GM11168 (cell line): ENCODE results near the gene TBC1D22B.
"Not testable (repeated sequence)": the region's sequence is repeated elsewhere in the genome, so short reads cannot be mapped to it uniquely, and the experiment has no call there.

ENCODE experiments used
- in situ Hi-C: fragments of 300-500 bp; cut with MboI; formaldehyde crosslinking; loops from one replicate; pipeline ENCODE4 v1.12.0; 2022; ENCODE audit warnings: low sequenced_read_pairs; ENCODE audit not compliant: unreplicated experiment

The TBC1D22B gene

GRCh38 chr6:37293426-37293825, 35.9 kb downstream of the TBC1D22B start:
- in situ Hi-C loops = no loop called here

- in situ Hi-C loops = not testable (repeated sequence)
Measured at GRCh38 chr6:37297637-37298036, 40.1 kb downstream of the TBC1D22B start.

GRCh38 chr6:37298958-37299357, 41.4 kb downstream of the TBC1D22B start:
- in situ Hi-C loops = no loop called here

- in situ Hi-C loops = no loop called here
Measured at GRCh38 chr6:37299990-37300389, 42.4 kb downstream of the TBC1D22B start.

- in situ Hi-C loops = no loop called here
Measured at GRCh38 chr6:37302086-37302686, 44.6 kb downstream of the TBC1D22B start.

- in situ Hi-C loops = no loop called here
Measured at GRCh38 chr6:37303091-37303660, 45.6 kb downstream of the TBC1D22B start.

- in situ Hi-C loops = no loop called here
Measured at GRCh38 chr6:37303891-37304503, 46.4 kb downstream of the TBC1D22B start.

- in situ Hi-C loops = no loop called here
Measured at GRCh38 chr6:37304766-37305165, 47.2 kb downstream of the TBC1D22B start.

- in situ Hi-C loops = no loop called here
Measured at GRCh38 chr6:37305841-37306425, 48.4 kb downstream of the TBC1D22B start.

- in situ Hi-C loops = no loop called here
Measured at GRCh38 chr6:37306624-37307222, 49.2 kb downstream of the TBC1D22B start.

- in situ Hi-C loops = not testable (repeated sequence)
Measured at GRCh38 chr6:37307484-37307883, 49.9 kb downstream of the TBC1D22B start.

- in situ Hi-C loops = no loop called here
Measured at GRCh38 chr6:37308069-37308815, 50.7 kb downstream of the TBC1D22B start.

- in situ Hi-C loops = no loop called here
Measured at GRCh38 chr6:37309046-37309445, 51.5 kb downstream of the TBC1D22B start.

- in situ Hi-C loops = no loop called here
Measured at GRCh38 chr6:37309692-37310091, 52.1 kb downstream of the TBC1D22B start.

- in situ Hi-C loops = no loop called here
Measured at GRCh38 chr6:37310966-37311365, 53.4 kb downstream of the TBC1D22B start.

- in situ Hi-C loops = no loop called here
Measured at GRCh38 chr6:37311741-37312473, 54.3 kb downstream of the TBC1D22B start.

GRCh38 chr6:37313723-37314486, 56.3 kb downstream of the TBC1D22B start:
- in situ Hi-C loops = no loop called here

GRCh38 chr6:37314487-37315156, 57.0 kb downstream of the TBC1D22B start:
- in situ Hi-C loops = no loop called here

GRCh38 chr6:37315157-37315515, 57.6 kb downstream of the TBC1D22B start:
- in situ Hi-C loops = no loop called here
